Posterior cingulate gyrus (tissue), 11 donors: Measurements from ENCODE around the gene TMEM40.
"Not testable (repeated sequence)": the region's sequence is repeated elsewhere in the genome, so short reads cannot be mapped to it uniquely, and the experiment has no call there.

Source experiments
- DNase-seq, 10 donors: peaks; one replicate each; pipeline versions ENCODE4 v3.0.0 to v3.0.0-alpha.2; 2020 to 2021; ENCODE audit warnings: mixed read lengths in 3 of 10
- intact Hi-C: fragments of 100-400 bp; cut with DNase I; formaldehyde crosslinking; loops from one replicate; pipeline ENCODE4 v1.15.1; 2023

TMEM40 gene

DNA sequence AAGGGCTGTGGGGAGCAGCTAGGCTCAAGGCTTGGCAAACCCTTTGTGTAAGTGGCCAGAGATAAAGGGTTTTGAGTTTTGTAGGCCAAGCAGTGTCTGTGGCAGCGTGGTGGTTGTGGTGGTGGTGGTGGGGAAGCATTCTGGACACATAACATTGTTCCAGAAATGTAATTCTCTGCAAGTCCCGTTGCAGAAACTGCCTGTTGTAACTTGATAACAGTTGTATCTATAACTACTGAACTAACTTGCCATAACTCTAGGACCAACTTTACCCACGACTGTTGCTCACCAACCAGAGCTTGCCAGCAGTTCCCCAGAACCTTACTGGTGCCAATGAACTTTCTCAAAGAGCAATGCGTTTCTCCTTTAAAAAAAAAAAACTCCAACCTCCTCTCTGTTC is 18.1 kb upstream of the TMEM40 start:
- intact Hi-C loops: no loop called here
- peak in 1 of 10 donors; percentile 22 for DNase-seq

- intact Hi-C loops: not testable (repeated sequence)
Measured at GRCh38 chr3:12775970-12776369, 16.9 kb upstream of the TMEM40 start.

GRCh38 chr3:12775226-12775625 is 16.2 kb upstream of the TMEM40 start:
- peak in 1 of 10 donors; percentile 35 for DNase-seq
- intact Hi-C loops: no loop called here

More at GRCh38 chr3:12775970-12776369, 16.9 kb upstream of the TMEM40 start:
- DNase-seq: not testable (repeated sequence)

GRCh38 chr3:12774619-12775018 is 15.6 kb upstream of the TMEM40 start:
- DNase-seq: no peak
- intact Hi-C loops: no loop called here

- intact Hi-C loops: no loop called here
- no peak for DNase-seq
Measured at GRCh38 chr3:12773710-12774086, 14.6 kb upstream of the TMEM40 start.

DNA sequence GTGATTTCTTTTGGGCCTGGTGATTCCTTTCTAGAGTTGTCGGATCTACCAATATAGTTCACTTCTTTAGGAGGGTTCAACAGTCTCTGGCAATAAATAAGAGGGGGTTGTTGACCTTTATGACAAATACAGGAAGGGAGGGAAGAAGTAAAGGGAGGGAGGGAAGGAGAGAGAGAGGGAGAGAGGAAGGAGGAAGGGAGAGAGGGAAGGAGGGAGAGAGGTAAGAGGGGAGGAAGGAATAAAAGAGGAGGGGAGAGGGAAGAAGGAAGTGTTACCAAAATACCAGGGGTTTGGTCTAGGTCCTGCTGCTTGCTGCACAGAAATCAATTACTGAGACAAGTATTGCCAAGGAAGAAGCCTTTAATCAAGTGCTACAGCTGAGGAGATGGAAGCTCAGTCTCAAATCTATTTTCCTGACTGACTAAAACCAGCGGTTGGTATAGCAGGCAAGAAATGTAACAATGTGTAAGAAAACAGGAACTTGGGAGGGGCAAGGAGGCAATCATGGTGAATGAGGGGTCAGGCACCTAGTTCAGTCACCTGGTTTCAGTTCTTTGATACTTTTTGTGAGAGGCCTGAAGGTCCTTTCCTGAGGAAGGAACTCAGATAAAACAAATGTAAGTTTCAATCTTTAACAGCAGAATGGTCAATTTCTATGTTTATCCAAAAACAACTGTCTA is 14.1 kb upstream of the TMEM40 start:
- intact Hi-C loops: no loop called here
- no peak for DNase-seq

DNA sequence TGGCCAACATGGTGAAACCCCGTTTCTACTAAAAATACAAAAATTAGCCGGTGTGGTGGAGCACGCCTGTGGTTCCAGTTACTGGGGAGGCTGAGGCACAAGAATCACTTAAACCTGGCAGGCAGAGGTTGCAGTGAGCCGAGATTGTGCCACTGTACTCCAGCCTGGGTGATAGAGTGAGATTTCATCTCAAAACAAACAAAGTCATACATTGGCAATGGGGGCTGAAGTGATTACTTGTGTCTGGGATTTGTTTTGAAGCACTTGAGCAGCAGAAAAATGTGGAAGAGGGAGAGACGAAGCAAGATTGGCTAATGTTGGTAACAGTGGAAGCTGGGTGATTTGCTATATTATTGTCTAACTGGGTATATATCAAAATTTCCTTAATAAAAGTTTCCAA is 13.4 kb upstream of the TMEM40 start:
- intact Hi-C loops: no loop called here
- no peak for DNase-seq

DNA sequence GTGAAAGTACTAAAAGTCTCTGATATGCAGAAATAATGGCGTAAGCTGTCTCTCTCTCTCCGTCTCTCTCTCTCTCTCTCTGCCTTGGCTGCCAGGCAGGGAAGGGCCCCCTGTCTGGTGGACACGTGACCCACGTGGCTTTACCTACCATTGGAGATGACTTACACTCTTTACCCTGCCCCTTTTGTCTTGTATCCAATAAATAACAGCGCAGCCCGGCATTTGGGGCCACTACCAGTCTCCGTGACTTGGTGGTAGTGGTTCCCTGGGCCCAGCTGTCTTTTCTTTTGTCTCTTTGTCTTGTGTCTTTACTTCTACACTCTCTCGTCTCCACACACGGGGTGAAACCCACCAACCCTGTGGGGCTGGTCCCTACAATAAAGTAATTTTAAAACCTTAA is 12.2 kb upstream of the TMEM40 start:
- no peak for DNase-seq
- intact Hi-C loops: no loop called here

DNA sequence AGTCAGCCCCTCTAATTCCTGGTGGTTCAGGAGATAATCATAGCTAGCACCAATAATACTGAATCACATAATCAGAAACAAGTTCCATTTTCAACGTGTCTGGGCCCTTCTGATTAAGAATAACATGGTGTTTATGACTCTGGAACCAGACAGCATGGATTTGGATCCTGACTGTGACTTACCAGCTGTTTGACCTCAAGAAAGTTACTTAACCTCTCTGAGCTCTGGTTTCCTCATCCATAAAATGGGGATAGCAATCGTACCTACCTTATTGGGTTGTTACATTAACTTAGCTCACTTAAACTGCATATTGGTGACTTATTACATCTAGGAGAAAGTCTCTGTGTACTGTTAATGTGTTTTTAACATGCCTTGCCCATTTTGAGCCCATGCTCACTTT is 10.7 kb upstream of the TMEM40 start:
- intact Hi-C loops: no loop called here
- no peak for DNase-seq

DNA sequence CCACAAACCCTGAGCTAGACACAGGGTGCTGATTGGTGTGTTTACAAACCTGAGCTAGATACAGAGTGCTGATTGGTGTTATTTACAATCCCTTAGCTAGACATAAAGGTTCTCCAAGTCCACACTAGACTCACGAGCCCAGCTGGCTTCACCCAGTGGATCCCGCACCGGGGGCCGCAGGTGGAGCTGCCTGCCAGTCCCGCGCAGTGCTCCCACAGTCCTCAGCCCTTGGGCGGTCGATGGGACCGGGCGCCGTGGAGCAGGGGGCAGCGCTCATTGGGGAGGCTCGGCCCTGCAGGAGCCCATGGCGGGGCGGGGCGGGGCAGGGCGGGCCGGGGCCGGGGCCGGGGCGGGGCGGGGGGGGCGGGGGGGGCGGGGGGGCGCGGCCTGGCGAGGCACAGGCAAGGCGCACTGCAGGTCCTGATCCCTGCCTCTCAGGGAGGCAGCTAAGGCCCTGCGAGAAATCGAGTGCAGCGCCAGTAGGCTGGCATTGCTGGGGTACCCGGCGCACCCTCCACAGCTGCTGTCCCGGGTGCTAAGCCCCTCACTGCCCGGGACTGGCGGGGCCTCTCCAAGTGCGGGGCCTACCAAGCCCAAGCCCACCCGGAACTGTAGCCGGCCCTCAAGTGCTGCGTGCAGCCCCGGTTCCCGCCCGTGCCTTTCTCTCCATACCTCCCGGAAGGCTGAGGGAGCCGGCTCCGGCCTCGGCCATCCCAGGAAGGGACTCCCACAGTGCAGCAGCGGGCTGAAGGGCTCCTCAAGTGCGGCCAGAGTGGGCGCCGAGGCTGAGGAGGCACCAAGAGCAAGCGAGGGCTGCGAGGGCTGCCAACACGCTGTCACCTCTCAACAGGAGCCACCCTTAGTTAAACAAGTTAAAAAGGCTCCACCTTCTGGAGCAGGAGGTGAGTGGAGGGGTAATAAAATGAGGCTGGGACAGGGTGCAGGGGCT is 9.8 kb upstream of the TMEM40 start:
- DNase-seq: no peak
- intact Hi-C loops: no loop called here

- intact Hi-C loops: no loop called here
Measured at GRCh38 chr3:12766541-12766940, 7.5 kb upstream of the TMEM40 start.

GRCh38 chr3:12764171-12764776 is 5.2 kb upstream of the TMEM40 start:
- DNase-seq: no peak
- intact Hi-C loops: no loop called here

More at GRCh38 chr3:12766541-12766940, 7.5 kb upstream of the TMEM40 start:
- no peak for DNase-seq

GRCh38 chr3:12759693-12760565 is 870 bp upstream of the TMEM40 start:
- intact Hi-C loops: no loop called here
- peak in 2 of 10 donors; percentile 44 to 66 for DNase-seq

DNA sequence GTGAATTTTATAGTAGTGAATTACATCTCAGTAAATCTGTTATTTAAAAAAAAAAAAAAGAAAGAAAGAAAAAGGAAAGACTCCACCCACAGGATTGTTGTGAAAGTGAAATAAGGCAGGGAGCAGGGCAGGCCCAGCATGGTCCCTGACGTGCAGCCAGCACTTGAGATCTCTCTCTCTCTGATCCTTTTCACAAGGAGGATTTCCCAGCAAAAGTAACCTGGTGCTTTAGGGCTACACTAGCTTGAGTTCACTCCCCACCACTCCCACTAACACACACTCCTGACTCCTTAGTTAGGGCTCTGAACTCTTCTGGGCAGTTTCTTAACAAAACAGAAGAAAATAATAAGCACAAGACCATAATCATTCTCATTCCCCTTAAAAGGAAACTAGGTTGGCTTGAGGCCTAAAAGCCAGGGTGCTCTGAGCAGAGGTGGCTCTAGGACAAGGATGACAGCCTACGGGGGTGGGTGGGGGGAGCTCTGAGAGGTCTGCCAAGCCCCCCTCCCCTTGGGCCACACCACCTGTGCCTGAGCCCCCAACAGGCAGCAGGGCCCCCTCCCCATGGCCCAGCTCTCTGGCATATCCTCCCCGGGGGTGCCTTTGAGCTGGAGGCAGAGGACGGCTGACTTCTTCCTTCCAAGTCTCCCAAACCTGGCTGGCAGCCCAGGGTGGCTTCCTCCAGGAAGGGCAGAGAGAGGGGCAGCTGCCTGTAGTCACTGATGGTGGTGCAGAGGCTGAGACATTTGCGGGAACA is 856 bp downstream of the TMEM40 start:
- intact Hi-C loops: no loop called here
- peak in 2 of 10 donors; percentile 59 to 80 for DNase-seq

DNA sequence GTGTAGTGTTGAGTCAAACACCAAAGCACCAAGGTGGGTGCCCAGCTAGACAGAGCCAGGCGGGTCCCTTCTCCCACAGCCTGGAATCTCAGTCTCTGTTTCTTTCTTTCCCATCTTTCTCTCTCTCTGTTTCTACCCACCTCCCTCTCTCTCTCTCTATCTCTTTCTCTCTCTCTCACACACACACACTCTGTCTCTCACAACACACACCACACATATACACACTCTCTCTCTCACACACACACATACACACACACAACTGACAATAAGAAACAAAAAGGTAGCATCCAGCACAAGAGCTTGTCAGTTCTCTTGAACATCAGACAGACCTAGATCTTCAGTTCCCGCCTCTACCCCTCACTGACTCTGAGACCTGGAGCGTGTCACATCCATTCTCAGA is 2.4 kb downstream of the TMEM40 start:
- intact Hi-C loops: no loop called here

DNA sequence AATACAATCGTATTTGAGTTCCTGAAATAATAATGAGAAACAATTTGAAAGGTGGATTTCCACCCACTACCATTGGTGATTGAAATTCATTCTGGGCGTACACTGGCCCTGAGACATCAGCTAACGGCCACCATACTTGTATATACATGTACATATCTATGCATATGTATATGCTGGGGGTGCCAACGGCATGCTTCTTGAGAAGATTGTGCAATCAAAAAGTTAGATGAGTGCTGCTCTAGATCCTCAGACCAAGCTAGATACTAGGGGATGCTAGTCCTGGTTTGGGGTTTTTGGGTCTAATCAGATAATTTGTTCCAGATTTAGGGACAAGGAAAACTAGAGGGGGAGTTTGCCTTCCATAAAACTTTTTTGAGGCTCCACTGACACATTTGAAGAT is 2.9 kb downstream of the TMEM40 start:
- intact Hi-C loops: no loop called here
- DNase-seq: peak in 2 of 10 donors; percentile 1 to 6

More for the DNA sequence above, 2.4 kb downstream of the TMEM40 start:
- DNase-seq: peak in 2 of 10 donors; percentile 8 to 10

DNA sequence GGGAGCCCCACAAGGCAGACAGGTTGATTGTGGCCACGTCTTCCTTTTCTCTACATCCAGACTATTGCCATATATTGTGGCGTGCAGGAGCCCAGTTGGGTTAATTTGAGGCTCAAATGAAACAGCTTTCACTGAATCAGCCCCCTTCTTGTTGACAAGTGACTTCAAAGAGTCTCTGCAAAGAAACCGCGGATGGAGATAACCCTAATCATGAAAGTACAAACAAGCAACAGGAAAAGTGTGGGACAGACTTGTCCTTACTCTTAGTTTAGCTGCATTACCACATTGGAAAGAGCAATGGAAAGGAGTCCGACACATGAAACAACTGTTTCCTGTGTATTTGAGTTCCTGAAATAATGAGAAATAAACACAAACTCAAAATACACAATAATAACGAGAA is 3.3 kb downstream of the TMEM40 start:
- DNase-seq: peak in 2 of 10 donors; percentile 17 to 26
- intact Hi-C loops: no loop called here

GRCh38 chr3:12754313-12754712 is 4.7 kb downstream of the TMEM40 start:
- DNase-seq: peak in 1 of 10 donors; percentile 6
- intact Hi-C loops: no loop called here

GRCh38 chr3:12753275-12754028 is 5.6 kb downstream of the TMEM40 start:
- intact Hi-C loops: no loop called here
- DNase-seq: peak in 2 of 10 donors; percentile 42 to 57
